GM12891 (cell line): ENCODE measurements around the gene ATP5ME.

ENCODE experiments used
- POLR2A ChIP-seq: IDR thresholded peaks from 2 replicates; pipeline ENCODE4 v1.6.1; 2011; ENCODE audit warnings: low read depth, low read length, control low read depth
- POLR2AphosphoS5 ChIP-seq: IDR thresholded peaks from 2 replicates; pipeline ENCODE4 v1.6.1; 2011; ENCODE audit warnings: low read depth, low read length, control low read depth

- TF ChIP-seq POLR2A (no peak), POLR2AphosphoS5 (no peak)
Measured at GRCh38 chr4:718460-718859, 44.4 kb upstream of the ATP5ME start.
